ENCODE results near the gene LONRF3. TPM values are rescaled to one million over a fixed set of nuclear protein-coding genes. Genes with fewer than 3 reads are reported as not detected.
"Not testable (repeated sequence)": the region's sequence is repeated elsewhere in the genome, so short reads cannot be mapped to it uniquely, and the experiment has no call there.

LONRF3 gene
- total and polyA plus RNA-seq, 8 donors: 0.55 to 79.1 (median 4.3) TPM

GRCh38 chrX:118988911-118989310, 14.5 kb downstream of the LONRF3 start:
- DNase-seq: no peak
- H3K27me3 ChIP-seq: no peaks in the 10 kb centered on the region
- intact Hi-C loops (cut with DNase I; ENCODE audit: low total_unique reads): no loop called here
- no peaks in the 10 kb centered on the region for H3K9me3 ChIP-seq
- WGBS, 5 donors: 76 to 93% (median 86%) methylated on average over 7 of the region's 7 CpGs
- H3K4me1 ChIP-seq: no peaks in the 10 kb centered on the region
- peaks cover 0 to 54% (median 51%) of the 10 kb centered on the region in 4 donors for H3K36me3 ChIP-seq
- no peak for TF ChIP-seq CTCF (IDR thresholded peaks at IDR 0.05)
- TF ChIP-seq POLR2A (IDR thresholded peaks at IDR 0.05): no peak
- H3K4me3 ChIP-seq: no peak overlapping the region
- no peak overlapping the region for H3K27ac ChIP-seq

DNA sequence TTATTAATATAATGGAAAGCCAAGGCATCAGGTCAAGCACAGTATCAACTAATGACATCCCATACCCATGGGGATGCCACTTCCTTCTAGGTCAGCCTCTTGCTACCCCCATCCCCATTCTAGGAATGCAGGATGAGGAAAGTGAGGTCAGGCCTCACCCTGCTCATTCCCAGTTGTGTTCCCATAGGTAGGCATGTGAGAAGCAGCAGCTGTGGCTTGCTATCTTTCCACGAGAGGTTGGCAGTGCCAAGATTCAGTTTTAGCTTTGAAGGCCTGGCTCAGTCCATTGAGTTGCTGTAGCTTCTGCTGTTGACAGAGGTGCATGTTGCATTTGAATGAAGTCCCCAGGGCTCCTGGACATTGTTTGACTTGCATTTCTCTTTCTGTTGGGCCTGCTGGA, 15.5 kb downstream of the LONRF3 start:
- H3K4me3 ChIP-seq: no peak overlapping the region
- no peak for TF ChIP-seq POLR2A (IDR thresholded peaks at IDR 0.05)
- no peak for TF ChIP-seq EP300 (IDR thresholded peaks at IDR 0.05)
- TF ChIP-seq POLR2AphosphoS5 (IDR thresholded peaks at IDR 0.05): no peak
- no peak for TF ChIP-seq CTCF (IDR thresholded peaks at IDR 0.05)
- H3K9me3 ChIP-seq: no peaks in the 10 kb centered on the region
- WGBS, 5 donors: 54 to 100% (median 79%) methylated on average over 1 of the region's 1 CpG
- DNase-seq: no peak
- H3K27me3 ChIP-seq: no peaks in the 10 kb centered on the region
- no peaks in the 10 kb centered on the region for H3K4me1 ChIP-seq
- H3K36me3 ChIP-seq: peaks cover 0 to 48% (median 43%) of the 10 kb centered on the region in 4 donors
- intact Hi-C loops (cut with DNase I; ENCODE audit: low total_unique reads): no loop called here
- H3K27ac ChIP-seq: no peak overlapping the region

DNA sequence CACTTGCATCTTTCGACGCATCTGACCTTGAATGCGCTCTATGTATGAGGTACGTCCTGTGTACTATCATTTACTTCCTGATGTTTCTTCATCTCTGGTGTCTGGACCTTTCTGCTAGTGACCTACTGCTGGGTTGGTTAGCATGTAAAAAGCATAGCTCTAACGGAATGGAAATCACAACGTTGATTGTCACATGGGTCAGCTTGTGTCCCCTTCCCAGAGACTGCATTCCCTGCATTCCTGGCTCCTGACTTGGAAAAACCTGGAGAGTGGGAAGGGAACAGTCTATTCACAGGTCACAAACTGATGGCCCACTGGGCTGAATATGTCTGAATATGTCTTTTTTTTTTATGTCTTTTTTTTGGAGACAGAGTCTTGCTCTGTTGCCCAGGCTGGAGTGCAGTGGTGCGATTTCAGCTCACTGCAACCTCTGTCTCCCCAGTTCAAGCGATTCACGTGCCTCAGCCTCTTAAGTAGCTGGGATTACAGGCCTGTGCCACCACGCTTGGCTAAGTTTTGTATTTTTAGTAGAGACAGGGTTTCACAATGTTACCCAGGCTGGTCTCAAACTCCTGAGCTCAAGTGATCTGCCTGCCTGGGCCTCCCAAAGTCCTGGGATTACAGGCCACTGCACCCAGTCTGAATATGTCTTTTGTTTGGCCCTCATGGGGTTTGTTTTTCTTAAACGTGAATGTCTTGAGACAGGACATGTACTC, 16.3 kb downstream of the LONRF3 start:
- Histone ChIP-seq H3K4me1 (no peaks in the 10 kb centered on the region), H3K4me3 (no peak overlapping the region), H3K27ac (no peak overlapping the region), H3K9me3 (no peaks in the 10 kb centered on the region), H3K36me3 (peaks cover 0 to 41% (median 40%) of the 10 kb centered on the region in 4 donors), H3K27me3 (no peaks in the 10 kb centered on the region)
- 71 to 89% (median 76%) methylated on average over 9 to 11 of the region's 11 CpGs for WGBS, 5 donors
- DNase-seq: no peak
- intact Hi-C loops (cut with DNase I; ENCODE audit: low total_unique reads): no loop called here
- no peak for TF ChIP-seq POLR2A (IDR thresholded peaks at IDR 0.05)
- no peak for TF ChIP-seq POLR2AphosphoS5 (IDR thresholded peaks at IDR 0.05)
- no peak for TF ChIP-seq EP300 (IDR thresholded peaks at IDR 0.05)
- no peak for TF ChIP-seq CTCF (IDR thresholded peaks at IDR 0.05)

DNA sequence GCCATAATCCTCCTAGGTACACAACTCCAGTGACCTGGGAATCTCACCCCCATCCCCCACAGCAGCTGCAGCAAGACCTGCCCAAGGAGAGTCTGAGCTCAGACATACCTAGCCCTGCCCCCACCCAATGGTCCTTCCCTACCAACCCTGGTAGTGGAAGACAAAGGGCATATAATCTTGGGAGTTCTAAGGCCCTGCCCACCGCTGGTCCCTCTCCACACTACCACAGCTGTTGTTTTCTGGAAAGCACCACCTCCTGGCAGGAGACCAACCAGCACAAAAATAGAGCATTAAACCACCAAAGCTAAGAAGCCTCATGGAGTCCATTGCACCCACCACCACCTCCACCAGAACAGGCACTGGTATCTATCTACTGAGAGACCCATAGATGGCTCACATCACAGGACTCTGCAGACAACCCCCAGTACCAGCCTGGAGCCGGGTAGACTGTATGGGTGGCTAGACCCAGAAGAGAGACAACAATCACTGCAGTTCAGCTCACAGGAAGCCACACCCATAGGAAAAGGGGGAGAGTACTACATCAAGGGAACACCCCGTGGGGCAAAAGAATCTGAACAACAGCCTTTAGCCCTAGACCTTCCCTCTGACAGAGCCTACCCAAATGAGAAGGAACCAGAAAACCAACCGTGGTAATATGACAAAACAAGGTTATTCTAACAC, 18.2 kb downstream of the LONRF3 start:
- 61 to 93% (median 69%) methylated on average over 3 to 4 of the region's 4 CpGs for WGBS, 5 donors
- intact Hi-C loops (cut with DNase I; ENCODE audit: low total_unique reads); H3K9me3 ChIP-seq; H3K27ac ChIP-seq; H3K4me3 ChIP-seq; H3K4me1 ChIP-seq; H3K27me3 ChIP-seq: not testable (repeated sequence)
- peak in 1 of 2 donors; percentile 13 for DNase-seq
- H3K36me3 ChIP-seq: peaks cover 0 to 40% (median 37%) of the 10 kb centered on the region in 4 donors

GRCh38 chrX:119003462-119003861, 29.0 kb downstream of the LONRF3 start:
- no peaks in the 10 kb centered on the region for H3K27me3 ChIP-seq
- no peak for DNase-seq
- H3K4me3 ChIP-seq: no peak overlapping the region
- peaks cover 0 to 5% (median 0%) of the 10 kb centered on the region in 4 donors for H3K4me1 ChIP-seq
- 33 to 67% (median 44%) methylated on average over 3 of the region's 3 CpGs for WGBS, 5 donors
- intact Hi-C loops (cut with DNase I; ENCODE audit: low total_unique reads): loop anchor here (10.0 kb wide), 1 partner anchor 159 kb away; no protein-coding TSS in a partner anchor
- H3K36me3 ChIP-seq: no peaks in the 10 kb centered on the region
- no peaks in the 10 kb centered on the region for H3K9me3 ChIP-seq
- no peak overlapping the region for H3K27ac ChIP-seq
- TF ChIP-seq EP300 (IDR thresholded peaks at IDR 0.05) (no peak), POLR2AphosphoS5 (IDR thresholded peaks at IDR 0.05) (no peak), CTCF (IDR thresholded peaks at IDR 0.05) (no peak), POLR2A (IDR thresholded peaks at IDR 0.05) (no peak)

Data from stomach (tissue), 9 donors.